HG02852 (cell line): ENCODE results near the gene PCDHGA11.
"Not testable (repeated sequence)": the region's sequence is repeated elsewhere in the genome, so short reads cannot be mapped to it uniquely, and the experiment has no call there.

ENCODE experiments used
- ATAC-seq: cut with Tn5 transposase; IDR thresholded peaks from one replicate; pipeline ENCODE4 v1.9.1; 2021; ENCODE audit warnings: mild to moderate bottlenecking, moderate library complexity; ENCODE audit not compliant: unreplicated experiment

Gene PCDHGA11

GRCh38 chr5:141430332-141431113 lies 9.7 kb downstream of the PCDHGA11 start, which contains the start of gene PCDHGA12:
Gene PCDHGA12, plus strand, starts transcription at chr5:141430507. Its CDS starts 253 bp downstream, at chr5:141430760.
- peak; percentile 79 for ATAC-seq

GRCh38 chr5:141431286-141431685 lies 10.4 kb downstream of the PCDHGA11 start:
- peak; percentile 54 for ATAC-seq

GRCh38 chr5:141432308-141432707 lies 11.5 kb downstream of the PCDHGA11 start:
- ATAC-seq: not testable (repeated sequence)

GRCh38 chr5:141432726-141433125 lies 11.9 kb downstream of the PCDHGA11 start:
- not testable (repeated sequence) for ATAC-seq

GRCh38 chr5:141434006-141434405 lies 13.2 kb downstream of the PCDHGA11 start:
- ATAC-seq: no peak

- ATAC-seq: no peak
These were observed 16.4 kb downstream of the PCDHGA11 start for GRCh38 chr5:141437221-141437620.

- no peak for ATAC-seq
These were observed 18.7 kb downstream of the PCDHGA11 start for GRCh38 chr5:141439411-141440141.

GRCh38 chr5:141440341-141440740 lies 19.5 kb downstream of the PCDHGA11 start:
- ATAC-seq: no peak

- ATAC-seq: no peak
These were observed 20.8 kb downstream of the PCDHGA11 start for GRCh38 chr5:141441571-141442170.

GRCh38 chr5:141465351-141465750 lies 44.5 kb downstream of the PCDHGA11 start:
- ATAC-seq: no peak
